Activated T-cell treated with anti-CD3 and anti-CD28 coated beads, Interleukin-2, amount 50 U/mL, for 72 hours (primary cell): ENCODE measurements around the gene LVRN. TPM values are rescaled to one million over a fixed set of nuclear protein-coding genes. Genes with fewer than 3 reads are reported as not detected.

ENCODE experiments used
- ATAC-seq, 2 donors: fragments of 150-1000 bp; cut with Tn5 transposase; replicated peaks in 1 of 2; 2 replicates each; pipeline ENCODE4 v1.10.0; 2021; ENCODE audit warnings: moderate library complexity in 2 of 2, mild to moderate bottlenecking in 1 of 2
- DNase-seq, 2 donors: peaks; one replicate each; pipeline ENCODE4 v3.0.0; 2021 to 2022; ENCODE audit warnings: mixed read lengths in 1 of 2
- H3K27ac Mint-ChIP-seq: one replicate; pipeline ENCODE4 v1.8.0; 2022; ENCODE audit warnings: mild to moderate bottlenecking, moderate library complexity, mixed read lengths
- H3K27me3 Mint-ChIP-seq: one replicate; pipeline ENCODE4 v1.8.0; 2022; ENCODE audit warnings: low read depth, mixed read lengths
- H3K36me3 Mint-ChIP-seq, 2 donors: one replicate each; pipeline ENCODE4 v1.8.0; 2022; ENCODE audit warnings: mixed read lengths in 2 of 2, mild to moderate bottlenecking in 1 of 2; ENCODE audit not compliant: insufficient read depth in 2 of 2
- H3K4me1 Mint-ChIP-seq: one replicate; pipeline ENCODE4 v1.8.0; 2022; ENCODE audit warnings: low read depth, mixed read lengths
- H3K4me3 Mint-ChIP-seq, 2 donors: one replicate each; pipeline ENCODE4 v1.8.0; 2022; ENCODE audit warnings: mild to moderate bottlenecking in 2 of 2, mixed read lengths in 2 of 2, moderate library complexity in 2 of 2
- H3K9me3 Mint-ChIP-seq, 2 donors: one replicate each; pipeline ENCODE4 v1.8.0; 2022; ENCODE audit warnings: mixed read lengths in 2 of 2
- total RNA-seq, 2 donors: library from RNA; stranded (reverse); gene quantifications; one replicate each; pipeline ENCODE4 v1.2.3, GENCODE V29; 2022

Gene LVRN
- total RNA-seq, 2 donors from 2014 or later, result 0.07 TPM; not detected in 1

DNA sequence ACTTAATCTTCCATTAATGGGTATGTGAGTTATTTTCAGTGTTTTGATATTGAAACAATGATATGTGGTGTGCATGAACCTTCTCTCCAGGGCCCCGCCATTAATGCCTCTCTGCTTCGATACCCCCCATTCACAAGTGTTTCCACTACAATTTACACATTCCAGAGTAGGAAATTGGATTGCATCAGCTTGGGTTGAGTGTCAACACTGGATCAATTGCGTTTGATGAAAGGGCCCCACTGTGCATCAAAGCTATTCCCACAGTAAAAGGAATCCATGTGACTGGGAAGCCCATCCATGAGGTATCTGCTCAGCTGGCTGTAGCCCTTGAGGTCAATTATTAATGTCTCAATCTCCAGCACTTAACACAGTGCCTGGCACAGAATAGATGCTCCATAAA lies 17.8 kb upstream of the LVRN start:
- peaks cover 0 to 4% of the 10 kb centered on the region in 2 donors for H3K9me3 Mint-ChIP-seq
- no peaks in the 10 kb centered on the region for H3K4me1 Mint-ChIP-seq
- no peaks in the 10 kb centered on the region for H3K36me3 Mint-ChIP-seq
- H3K27me3 Mint-ChIP-seq, result no peaks in the 10 kb centered on the region
- no peak overlapping the region for H3K27ac Mint-ChIP-seq
- DNase-seq (no peak), ATAC-seq (no peak)
- no peak overlapping the region for H3K4me3 Mint-ChIP-seq

GRCh38 chr5:115946655-115947054 lies 15.6 kb upstream of the LVRN start:
- Mint-ChIP-seq H3K36me3 (no peaks in the 10 kb centered on the region), H3K4me1 (no peaks in the 10 kb centered on the region), H3K4me3 (no peak overlapping the region), H3K27me3 (peaks cover 3% of the 10 kb centered on the region), H3K9me3 (peaks cover 0 to 4% of the 10 kb centered on the region in 2 donors), H3K27ac (no peak overlapping the region)
- no peak for ATAC-seq
- DNase-seq, result no peak

DNA sequence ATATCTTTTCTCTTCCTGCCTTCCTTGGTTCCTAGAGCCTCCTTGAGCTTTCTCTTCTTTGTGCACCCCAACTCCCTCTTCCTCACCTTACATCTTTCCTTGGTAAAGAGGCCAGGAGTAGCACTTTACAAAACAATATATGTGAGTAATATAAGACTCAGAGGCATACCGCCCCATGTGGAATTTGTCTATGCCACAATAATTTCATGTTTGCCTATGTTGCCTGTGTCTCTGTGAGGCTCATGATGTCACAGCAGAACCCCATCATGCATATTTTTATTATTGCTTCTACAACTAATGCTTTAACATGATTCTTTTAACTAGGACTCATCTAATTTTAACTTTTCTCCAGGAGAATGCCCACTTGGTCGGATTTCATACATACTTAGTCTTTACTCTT lies 15.0 kb upstream of the LVRN start:
- H3K27me3 Mint-ChIP-seq, result peaks cover 9% of the 10 kb centered on the region
- no peak overlapping the region for H3K27ac Mint-ChIP-seq
- H3K4me1 Mint-ChIP-seq, result no peaks in the 10 kb centered on the region
- DNase-seq (no peak), ATAC-seq (no peak)
- peaks cover 0 to 3% of the 10 kb centered on the region in 2 donors for H3K9me3 Mint-ChIP-seq
- H3K36me3 Mint-ChIP-seq, result no peaks in the 10 kb centered on the region
- H3K4me3 Mint-ChIP-seq, result no peak overlapping the region

GRCh38 chr5:115948091-115948534 lies 14.2 kb upstream of the LVRN start:
- no peaks in the 10 kb centered on the region for H3K36me3 Mint-ChIP-seq
- no peaks in the 10 kb centered on the region for H3K4me1 Mint-ChIP-seq
- no peak overlapping the region for H3K4me3 Mint-ChIP-seq
- no peak for DNase-seq
- no peak for ATAC-seq
- peaks cover 13% of the 10 kb centered on the region for H3K27me3 Mint-ChIP-seq
- no peak overlapping the region for H3K27ac Mint-ChIP-seq
- no peaks in the 10 kb centered on the region for H3K9me3 Mint-ChIP-seq

DNA sequence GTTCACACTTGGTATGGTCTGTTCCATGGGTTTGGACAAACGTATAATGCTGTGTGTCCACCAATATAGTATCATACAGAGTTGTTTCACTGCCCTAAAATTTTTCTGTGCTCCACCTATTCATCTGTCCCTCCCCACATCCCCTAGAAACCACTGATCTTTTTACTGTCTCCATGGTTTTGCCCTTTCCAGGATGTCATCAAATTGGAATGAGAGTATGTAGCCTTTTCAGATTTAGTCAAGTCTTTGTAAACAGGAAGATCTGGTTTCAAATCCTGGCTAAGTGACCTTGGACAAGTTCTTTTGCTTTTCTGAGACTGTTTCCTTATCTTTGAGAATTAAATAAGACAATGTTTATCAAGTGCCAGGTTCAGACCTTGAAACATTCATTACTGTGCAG lies 13.2 kb upstream of the LVRN start:
- no peak overlapping the region for H3K27ac Mint-ChIP-seq
- H3K4me3 Mint-ChIP-seq, result no peak overlapping the region
- H3K4me1 Mint-ChIP-seq, result no peaks in the 10 kb centered on the region
- H3K27me3 Mint-ChIP-seq, result peaks cover 13% of the 10 kb centered on the region
- DNase-seq (no peak), ATAC-seq (no peak)
- no peaks in the 10 kb centered on the region for H3K36me3 Mint-ChIP-seq
- no peaks in the 10 kb centered on the region for H3K9me3 Mint-ChIP-seq

DNA sequence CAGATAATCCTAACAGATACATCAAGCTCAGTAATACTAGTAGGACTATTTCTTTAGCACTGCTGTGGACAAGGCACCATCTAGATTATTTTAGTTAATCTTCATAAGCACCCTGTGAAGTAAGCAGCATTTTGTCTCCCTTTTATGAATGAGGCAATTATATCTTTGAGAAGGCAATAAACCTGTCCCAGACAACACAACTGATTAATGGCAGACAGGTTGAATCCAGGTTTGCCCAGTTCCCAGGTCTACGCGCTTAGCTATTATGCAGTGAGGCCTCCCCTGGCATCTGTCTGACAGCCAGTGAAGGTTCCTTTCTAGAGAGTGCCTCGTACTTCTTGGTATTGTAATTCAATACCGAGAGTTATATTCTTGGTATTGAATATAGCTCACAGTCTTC lies 9.7 kb upstream of the LVRN start:
- peaks cover 13% of the 10 kb centered on the region for H3K27me3 Mint-ChIP-seq
- DNase-seq (no peak), ATAC-seq (no peak)
- no peaks in the 10 kb centered on the region for H3K36me3 Mint-ChIP-seq
- no peak overlapping the region for H3K4me3 Mint-ChIP-seq
- no peak overlapping the region for H3K27ac Mint-ChIP-seq
- H3K4me1 Mint-ChIP-seq, result no peaks in the 10 kb centered on the region
- H3K9me3 Mint-ChIP-seq, result no peaks in the 10 kb centered on the region

- ATAC-seq (no peak), DNase-seq (no peak)
- no peaks in the 10 kb centered on the region for H3K9me3 Mint-ChIP-seq
- H3K4me3 Mint-ChIP-seq, result no peak overlapping the region
- no peaks in the 10 kb centered on the region for H3K4me1 Mint-ChIP-seq
- no peaks in the 10 kb centered on the region for H3K36me3 Mint-ChIP-seq
- peaks cover 13% of the 10 kb centered on the region for H3K27me3 Mint-ChIP-seq
- no peak overlapping the region for H3K27ac Mint-ChIP-seq
Observed at GRCh38 chr5:115954144-115954543, 8.1 kb upstream of the LVRN start.

DNA sequence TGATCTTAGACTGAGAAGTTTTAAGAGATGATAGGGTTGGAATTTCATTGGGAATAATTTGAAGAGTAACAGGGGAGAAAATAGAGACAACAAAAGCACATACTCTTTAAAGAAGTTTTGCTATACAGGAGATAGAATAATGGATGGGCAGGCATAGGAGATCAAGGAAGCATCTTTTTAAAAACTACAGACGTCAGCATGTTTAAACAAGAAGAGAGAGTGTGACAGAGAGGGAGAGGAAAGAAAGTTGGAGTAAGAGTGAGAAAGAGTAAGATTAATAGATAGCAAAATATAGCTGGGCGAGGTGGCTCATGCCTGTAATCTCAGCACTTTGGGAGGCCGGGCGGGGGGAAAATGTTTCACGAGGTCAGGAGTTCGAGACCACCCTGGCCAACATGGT lies 5.3 kb upstream of the LVRN start:
- Mint-ChIP-seq H3K4me1 (peaks cover 7% of the 10 kb centered on the region), H3K27ac (no peak overlapping the region), H3K27me3 (peaks cover 27% of the 10 kb centered on the region), H3K9me3 (no peaks in the 10 kb centered on the region), H3K4me3 (no peak overlapping the region), H3K36me3 (no peaks in the 10 kb centered on the region)
- ATAC-seq (no peak), DNase-seq (no peak)

- Mint-ChIP-seq H3K27me3 (peaks cover 55% of the 10 kb centered on the region), H3K9me3 (no peaks in the 10 kb centered on the region), H3K4me1 (peaks cover 14% of the 10 kb centered on the region), H3K36me3 (no peaks in the 10 kb centered on the region), H3K27ac (no peak overlapping the region), H3K4me3 (peak overlapping the region; percentile 61 to 63)
- DNase-seq (no peak), ATAC-seq (no peak)
Observed at GRCh38 chr5:115961381-115962238, 665 bp upstream of the LVRN start.

DNA sequence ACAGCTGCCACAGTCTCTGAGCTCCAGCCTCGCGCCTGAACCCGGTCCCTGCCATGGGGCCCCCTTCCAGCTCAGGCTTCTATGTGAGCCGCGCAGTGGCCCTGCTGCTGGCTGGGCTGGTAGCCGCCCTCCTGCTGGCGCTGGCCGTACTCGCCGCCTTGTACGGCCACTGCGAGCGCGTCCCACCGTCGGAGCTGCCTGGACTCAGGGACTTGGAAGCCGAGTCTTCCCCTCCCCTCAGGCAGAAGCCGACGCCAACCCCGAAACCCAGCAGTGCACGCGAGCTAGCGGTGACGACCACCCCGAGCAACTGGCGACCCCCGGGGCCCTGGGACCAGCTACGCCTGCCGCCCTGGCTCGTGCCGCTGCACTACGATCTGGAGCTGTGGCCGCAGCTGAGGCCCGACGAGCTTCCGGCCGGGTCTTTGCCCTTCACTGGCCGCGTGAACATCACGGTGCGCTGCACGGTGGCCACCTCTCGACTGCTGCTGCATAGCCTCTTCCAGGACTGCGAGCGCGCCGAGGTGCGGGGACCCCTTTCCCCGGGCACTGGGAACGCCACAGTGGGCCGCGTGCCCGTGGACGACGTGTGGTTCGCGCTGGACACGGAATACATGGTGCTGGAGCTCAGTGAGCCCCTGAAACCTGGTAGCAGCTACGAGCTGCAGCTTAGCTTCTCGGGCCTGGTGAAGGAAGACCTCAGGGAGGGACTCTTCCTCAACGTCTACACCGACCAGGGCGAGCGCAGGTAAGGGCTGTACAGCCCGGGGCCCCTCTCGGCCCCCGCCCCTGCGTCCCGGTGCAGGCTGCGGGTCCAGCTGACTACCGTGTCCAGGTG lies 509 bp downstream of the LVRN start:
- Mint-ChIP-seq H3K27me3 (peaks cover 62% of the 10 kb centered on the region), H3K4me1 (peaks cover 14% of the 10 kb centered on the region), H3K9me3 (no peaks in the 10 kb centered on the region), H3K36me3 (no peaks in the 10 kb centered on the region), H3K4me3 (peak overlapping the region; percentile 54 to 61), H3K27ac (no peak overlapping the region)
- peak in 1 of 2 donors; percentile 7 for DNase-seq
- peak; percentile 46 to 69 for ATAC-seq

GRCh38 chr5:115963566-115963965 lies 1.3 kb downstream of the LVRN start:
- H3K4me1 Mint-ChIP-seq, result peaks cover 14% of the 10 kb centered on the region
- H3K4me3 Mint-ChIP-seq, result peak overlapping the region; percentile 13 to 18
- no peaks in the 10 kb centered on the region for H3K9me3 Mint-ChIP-seq
- no peak for DNase-seq
- H3K36me3 Mint-ChIP-seq, result no peaks in the 10 kb centered on the region
- peaks cover 70% of the 10 kb centered on the region for H3K27me3 Mint-ChIP-seq
- H3K27ac Mint-ChIP-seq, result no peak overlapping the region
- ATAC-seq, result no peak

GRCh38 chr5:115968770-115969169 lies 6.5 kb downstream of the LVRN start:
- H3K4me1 Mint-ChIP-seq, result peaks cover 2% of the 10 kb centered on the region
- ATAC-seq (no peak), DNase-seq (no peak)
- H3K4me3 Mint-ChIP-seq, result no peak overlapping the region
- H3K36me3 Mint-ChIP-seq, result no peaks in the 10 kb centered on the region
- peaks cover 60% of the 10 kb centered on the region for H3K27me3 Mint-ChIP-seq
- no peaks in the 10 kb centered on the region for H3K9me3 Mint-ChIP-seq
- no peak overlapping the region for H3K27ac Mint-ChIP-seq

DNA sequence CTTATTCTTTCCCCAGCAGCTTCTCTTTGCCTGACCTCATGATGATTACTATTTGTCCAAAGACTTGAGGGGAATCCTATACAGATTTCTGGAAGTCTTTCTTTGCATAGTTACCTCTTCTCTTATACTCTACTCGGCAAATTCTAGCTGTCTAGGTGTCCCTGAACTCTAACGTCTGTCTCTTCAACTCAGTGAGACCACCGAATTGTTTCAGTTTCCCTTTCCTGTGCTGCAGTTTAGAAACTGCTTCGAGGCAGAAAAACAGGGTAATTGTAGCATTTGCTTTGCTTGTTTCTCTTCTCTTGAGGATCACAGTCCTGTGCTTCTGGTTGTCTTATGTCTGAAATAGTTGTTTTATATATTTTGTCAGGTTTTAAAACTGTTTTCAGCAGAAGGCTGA lies 14.8 kb downstream of the LVRN start:
- no peak for ATAC-seq
- Mint-ChIP-seq H3K27ac (peak overlapping the region; percentile 22), H3K4me3 (peak overlapping the region in 1 of 2 donors; percentile 20)

More for the DNA sequence above, 14.8 kb downstream of the LVRN start:
- Mint-ChIP-seq H3K36me3 (no peaks in the 10 kb centered on the region), H3K4me1 (no peaks in the 10 kb centered on the region), H3K27me3 (peaks cover 26% of the 10 kb centered on the region), H3K9me3 (no peaks in the 10 kb centered on the region)
- DNase-seq, result no peak
